ENCODE data around the gene AP1B1.
"Not testable (repeated sequence)": the region's sequence is repeated elsewhere in the genome, so short reads cannot be mapped to it uniquely, and the experiment has no call there.

The AP1B1 gene

GRCh38 chr22:29351891-29352290 is 36.5 kb downstream of the AP1B1 start:
- no peak for DNase-seq (ENCODE audit: low read depth in 2 of 3, low spot score in 1 of 3)

- DNase-seq (ENCODE audit: low read depth in 2 of 3, low spot score in 1 of 3): no peak
Observed at GRCh38 chr22:29351042-29351441, 37.3 kb downstream of the AP1B1 start.

- DNase-seq (ENCODE audit: low read depth in 2 of 3, low spot score in 1 of 3): no peak
Observed at GRCh38 chr22:29348956-29349355, 39.4 kb downstream of the AP1B1 start.

- no peak for DNase-seq (ENCODE audit: low read depth in 2 of 3, low spot score in 1 of 3)
Observed at GRCh38 chr22:29348041-29348440, 40.3 kb downstream of the AP1B1 start.

- DNase-seq (ENCODE audit: low read depth in 2 of 3, low spot score in 1 of 3): no peak
Observed at GRCh38 chr22:29346659-29347058, 41.7 kb downstream of the AP1B1 start.

GRCh38 chr22:29345932-29346331 is 42.4 kb downstream of the AP1B1 start:
- no peak for DNase-seq (ENCODE audit: low read depth in 2 of 3, low spot score in 1 of 3)

- not testable (repeated sequence) for DNase-seq (ENCODE audit: low read depth in 2 of 3, low spot score in 1 of 3)
Observed at GRCh38 chr22:29344889-29345288, 43.5 kb downstream of the AP1B1 start.

- no peak for DNase-seq (ENCODE audit: low read depth in 2 of 3, low spot score in 1 of 3)
Observed at GRCh38 chr22:29344137-29344536, 44.2 kb downstream of the AP1B1 start.

- no peak for DNase-seq (ENCODE audit: low read depth in 2 of 3, low spot score in 1 of 3)
Observed at GRCh38 chr22:29343313-29343805, 45.0 kb downstream of the AP1B1 start.

GRCh38 chr22:29342577-29343312 is 45.6 kb downstream of the AP1B1 start:
- DNase-seq (ENCODE audit: low read depth in 2 of 3, low spot score in 1 of 3): no peak

GRCh38 chr22:29342177-29342576 is 46.2 kb downstream of the AP1B1 start:
- DNase-seq (ENCODE audit: low read depth in 2 of 3, low spot score in 1 of 3): no peak

GRCh38 chr22:29341849-29342127 is 46.6 kb downstream of the AP1B1 start:
- no peak for DNase-seq (ENCODE audit: low read depth in 2 of 3, low spot score in 1 of 3)

- DNase-seq (ENCODE audit: low read depth in 2 of 3, low spot score in 1 of 3): no peak
Observed at GRCh38 chr22:29341056-29341848, 47.1 kb downstream of the AP1B1 start.

GRCh38 chr22:29340566-29340965 is 47.8 kb downstream of the AP1B1 start:
- no peak for DNase-seq (ENCODE audit: low read depth in 2 of 3, low spot score in 1 of 3)

- DNase-seq (ENCODE audit: low read depth in 2 of 3, low spot score in 1 of 3): no peak
Observed at GRCh38 chr22:29339381-29340235, 48.8 kb downstream of the AP1B1 start.

GRCh38 chr22:29338398-29338797 is 50.0 kb downstream of the AP1B1 start:
- DNase-seq (ENCODE audit: low read depth in 2 of 3, low spot score in 1 of 3): no peak

GRCh38 chr22:29337631-29338284 is 50.6 kb downstream of the AP1B1 start:
- DNase-seq (ENCODE audit: low read depth in 2 of 3, low spot score in 1 of 3): no peak

- no peak for DNase-seq (ENCODE audit: low read depth in 2 of 3, low spot score in 1 of 3)
Observed at GRCh38 chr22:29336751-29337490, 51.4 kb downstream of the AP1B1 start.

GRCh38 chr22:29335656-29336055 is 52.7 kb downstream of the AP1B1 start:
- DNase-seq (ENCODE audit: low read depth in 2 of 3, low spot score in 1 of 3): no peak

GRCh38 chr22:29334696-29335344 is 53.5 kb downstream of the AP1B1 start:
- no peak for DNase-seq (ENCODE audit: low read depth in 2 of 3, low spot score in 1 of 3)
